ENCODE measurements around the gene PARD3B. TPM values are rescaled to one million over a fixed set of nuclear protein-coding genes. Genes with fewer than 3 reads are reported as not detected.

The PARD3B gene
- total and polyA plus RNA-seq, 10 of the 15 experiments (the other 5 are each of a cell fraction or from before 2014, with no cell fraction given): 0.01 to 0.54 (median 0.07) TPM; not detected in 7

DNA sequence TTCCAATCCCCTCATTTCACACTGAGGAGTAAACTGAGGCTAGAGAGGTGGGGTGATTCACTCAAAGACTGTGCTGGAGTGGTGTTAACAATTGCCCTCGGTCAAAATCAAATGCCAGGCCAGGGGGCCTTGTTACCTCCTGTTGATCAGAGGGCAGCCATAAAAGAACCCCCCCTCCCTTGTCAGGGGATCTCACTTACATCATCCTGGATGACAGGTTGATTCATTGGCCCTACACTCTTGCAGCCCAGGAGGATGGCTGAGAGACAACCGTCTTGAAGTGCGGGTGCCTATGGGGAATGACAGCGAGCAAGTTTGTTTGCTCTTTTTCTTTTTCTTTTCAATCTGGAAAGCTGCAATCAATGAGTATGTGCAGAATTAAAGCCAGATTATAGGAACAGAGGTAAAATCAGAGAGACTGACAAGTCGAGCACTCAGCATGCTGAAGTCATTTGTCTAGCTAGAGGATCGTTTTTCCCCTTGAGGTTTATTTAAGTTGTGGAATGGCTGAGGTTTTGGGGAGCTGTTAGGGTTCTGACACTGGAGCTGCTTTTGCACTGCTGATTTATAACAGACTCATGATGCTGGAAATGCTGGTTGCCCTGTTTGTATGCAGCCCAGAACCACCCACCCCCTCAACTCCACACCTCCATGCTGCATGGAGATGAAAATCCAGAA lies 1110.6 kb downstream of the PARD3B start:
- no peak overlapping the region for H2AFZ ChIP-seq (ENCODE audit: control insufficient read depth, low read depth, low read length)
- no peaks in the 10 kb centered on the region; the same call in 1 of the 2 replicates for H3K4me1 ChIP-seq (ENCODE audit: control insufficient read depth, insufficient read depth, low read length)
- 49% methylated on average over 6 of the region's 6 CpGs for WGBS (ENCODE audit: insufficient coverage, insufficient replicate concordance, low lambda C conversion rate, missing lambda C conversion rate)
- no peak for DNase-seq (ENCODE audit: low read depth, low spot score)
- no peak overlapping the region for H3K27ac ChIP-seq (ENCODE audit: control insufficient read depth, insufficient read depth)
- in situ Hi-C loops (cut with MboI) (no loop called here), intact Hi-C loops (cut with micrococcal nuclease; ENCODE audit: unreplicated experiment) (no loop called here)
- no peak overlapping the region for H3K4me2 ChIP-seq (ENCODE audit: control insufficient read depth, insufficient read depth)
- no peak overlapping the region for H3K9ac ChIP-seq (ENCODE audit: control insufficient read depth, insufficient read depth, low read length)
- no peaks in the 10 kb centered on the region for H3K79me2 ChIP-seq (ENCODE audit: control insufficient read depth, insufficient read depth, low read length)
- no peak overlapping the region for H3K4me3 ChIP-seq
- peaks cover 0 to 5% of the 10 kb centered on the region in 2 experiments; a peak in 3 of 4 replicates for H3K27me3 ChIP-seq (replicated peaks in 1 of 2; ENCODE audit: control insufficient read depth in 2 of 2, insufficient read depth in 2 of 2, low read length in 1 of 2)
- BruUV-seq (replicated peaks): no TSS peak
- no peaks in the 10 kb centered on the region for H3K9me3 ChIP-seq (replicated peaks; ENCODE audit: control insufficient read depth, insufficient read depth, low read length)
- no peak for FAIRE-seq
- SMC1A ChIA-PET (ENCODE audit: uncharacterized antibody, unreplicated experiment): no interaction called here
- POLR2A ChIA-PET: no interaction called here
- RAD21 ChIA-PET (ENCODE audit: unreplicated experiment): no interaction called here
- no peaks in the 10 kb centered on the region for H3K36me3 ChIP-seq (ENCODE audit: control insufficient read depth in 2 of 2, insufficient read depth in 2 of 2, low read length in 1 of 2)
- no peak for ATAC-seq
- CTCF ChIA-PET: no interaction called here
- TF ChIP-seq RCOR1 (conservative IDR thresholded peaks at IDR 0.05; ENCODE audit: low read depth, low read length): no peak
- no peak for TF ChIP-seq BMI1 (IDR thresholded peaks at IDR 0.05; ENCODE audit: borderline replicate concordance)
- no peak for TF ChIP-seq RFX5 (IDR thresholded peaks at IDR 0.05; ENCODE audit: low read depth, low read length)
- TF ChIP-seq NFXL1 (IDR thresholded peaks at IDR 0.05; ENCODE audit: borderline replicate concordance): no peak
- TF ChIP-seq CHD2 (IDR thresholded peaks at IDR 0.05; ENCODE audit: borderline replicate concordance, low read depth, low read length): no peak
- TF ChIP-seq MEF2A (IDR thresholded peaks at IDR 0.05; ENCODE audit: insufficient read depth, low read depth, low read length): no peak
- no peak for TF ChIP-seq GABPA (IDR thresholded peaks at IDR 0.05; ENCODE audit: low read depth)
- TF ChIP-seq, protein P1, sequence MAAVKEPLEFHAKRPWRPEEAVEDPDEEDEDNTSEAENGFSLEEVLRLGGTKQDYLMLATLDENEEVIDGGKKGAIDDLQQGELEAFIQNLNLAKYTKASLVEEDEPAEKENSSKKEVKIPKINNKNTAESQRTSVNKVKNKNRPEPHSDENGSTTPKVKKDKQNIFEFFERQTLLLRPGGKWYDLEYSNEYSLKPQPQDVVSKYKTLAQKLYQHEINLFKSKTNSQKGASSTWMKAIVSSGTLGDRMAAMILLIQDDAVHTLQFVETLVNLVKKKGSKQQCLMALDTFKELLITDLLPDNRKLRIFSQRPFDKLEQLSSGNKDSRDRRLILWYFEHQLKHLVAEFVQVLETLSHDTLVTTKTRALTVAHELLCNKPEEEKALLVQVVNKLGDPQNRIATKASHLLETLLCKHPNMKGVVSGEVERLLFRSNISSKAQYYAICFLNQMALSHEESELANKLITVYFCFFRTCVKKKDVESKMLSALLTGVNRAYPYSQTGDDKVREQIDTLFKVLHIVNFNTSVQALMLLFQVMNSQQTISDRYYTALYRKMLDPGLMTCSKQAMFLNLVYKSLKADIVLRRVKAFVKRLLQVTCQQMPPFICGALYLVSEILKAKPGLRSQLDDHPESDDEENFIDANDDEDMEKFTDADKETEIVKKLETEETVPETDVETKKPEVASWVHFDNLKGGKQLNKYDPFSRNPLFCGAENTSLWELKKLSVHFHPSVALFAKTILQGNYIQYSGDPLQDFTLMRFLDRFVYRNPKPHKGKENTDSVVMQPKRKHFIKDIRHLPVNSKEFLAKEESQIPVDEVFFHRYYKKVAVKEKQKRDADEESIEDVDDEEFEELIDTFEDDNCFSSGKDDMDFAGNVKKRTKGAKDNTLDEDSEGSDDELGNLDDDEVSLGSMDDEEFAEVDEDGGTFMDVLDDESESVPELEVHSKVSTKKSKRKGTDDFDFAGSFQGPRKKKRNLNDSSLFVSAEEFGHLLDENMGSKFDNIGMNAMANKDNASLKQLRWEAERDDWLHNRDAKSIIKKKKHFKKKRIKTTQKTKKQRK (IDR thresholded peaks at IDR 0.05; ENCODE audit: low read depth, low read length): no peak
- TF ChIP-seq, protein P2, sequence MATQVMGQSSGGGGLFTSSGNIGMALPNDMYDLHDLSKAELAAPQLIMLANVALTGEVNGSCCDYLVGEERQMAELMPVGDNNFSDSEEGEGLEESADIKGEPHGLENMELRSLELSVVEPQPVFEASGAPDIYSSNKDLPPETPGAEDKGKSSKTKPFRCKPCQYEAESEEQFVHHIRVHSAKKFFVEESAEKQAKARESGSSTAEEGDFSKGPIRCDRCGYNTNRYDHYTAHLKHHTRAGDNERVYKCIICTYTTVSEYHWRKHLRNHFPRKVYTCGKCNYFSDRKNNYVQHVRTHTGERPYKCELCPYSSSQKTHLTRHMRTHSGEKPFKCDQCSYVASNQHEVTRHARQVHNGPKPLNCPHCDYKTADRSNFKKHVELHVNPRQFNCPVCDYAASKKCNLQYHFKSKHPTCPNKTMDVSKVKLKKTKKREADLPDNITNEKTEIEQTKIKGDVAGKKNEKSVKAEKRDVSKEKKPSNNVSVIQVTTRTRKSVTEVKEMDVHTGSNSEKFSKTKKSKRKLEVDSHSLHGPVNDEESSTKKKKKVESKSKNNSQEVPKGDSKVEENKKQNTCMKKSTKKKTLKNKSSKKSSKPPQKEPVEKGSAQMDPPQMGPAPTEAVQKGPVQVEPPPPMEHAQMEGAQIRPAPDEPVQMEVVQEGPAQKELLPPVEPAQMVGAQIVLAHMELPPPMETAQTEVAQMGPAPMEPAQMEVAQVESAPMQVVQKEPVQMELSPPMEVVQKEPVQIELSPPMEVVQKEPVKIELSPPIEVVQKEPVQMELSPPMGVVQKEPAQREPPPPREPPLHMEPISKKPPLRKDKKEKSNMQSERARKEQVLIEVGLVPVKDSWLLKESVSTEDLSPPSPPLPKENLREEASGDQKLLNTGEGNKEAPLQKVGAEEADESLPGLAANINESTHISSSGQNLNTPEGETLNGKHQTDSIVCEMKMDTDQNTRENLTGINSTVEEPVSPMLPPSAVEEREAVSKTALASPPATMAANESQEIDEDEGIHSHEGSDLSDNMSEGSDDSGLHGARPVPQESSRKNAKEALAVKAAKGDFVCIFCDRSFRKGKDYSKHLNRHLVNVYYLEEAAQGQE (IDR thresholded peaks at IDR 0.05; ENCODE audit: low read depth, low read length): no peak
- no peak for TF ChIP-seq HDAC6 (IDR thresholded peaks at IDR 0.05; ENCODE audit: unreplicated experiment)
- no peak for TF ChIP-seq STAT1 (conservative IDR thresholded peaks at IDR 0.05)
- TF ChIP-seq, protein P3, sequence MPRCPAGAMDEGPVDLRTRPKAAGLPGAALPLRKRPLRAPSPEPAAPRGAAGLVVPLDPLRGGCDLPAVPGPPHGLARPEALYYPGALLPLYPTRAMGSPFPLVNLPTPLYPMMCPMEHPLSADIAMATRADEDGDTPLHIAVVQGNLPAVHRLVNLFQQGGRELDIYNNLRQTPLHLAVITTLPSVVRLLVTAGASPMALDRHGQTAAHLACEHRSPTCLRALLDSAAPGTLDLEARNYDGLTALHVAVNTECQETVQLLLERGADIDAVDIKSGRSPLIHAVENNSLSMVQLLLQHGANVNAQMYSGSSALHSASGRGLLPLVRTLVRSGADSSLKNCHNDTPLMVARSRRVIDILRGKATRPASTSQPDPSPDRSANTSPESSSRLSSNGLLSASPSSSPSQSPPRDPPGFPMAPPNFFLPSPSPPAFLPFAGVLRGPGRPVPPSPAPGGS (IDR thresholded peaks at IDR 0.05; ENCODE audit: borderline replicate concordance, insufficient read depth, low read depth, low read length, poor library complexity, severe bottlenecking): no peak
- TF ChIP-seq EED (IDR thresholded peaks at IDR 0.05; ENCODE audit: low read depth): no peak
- no peaks in the 10 kb centered on the region for H4K20me1 ChIP-seq (ENCODE audit: control insufficient read depth, insufficient read depth)
